ENCODE data around the gene FANCB. TPM values are rescaled to one million over a fixed set of nuclear protein-coding genes. Genes with fewer than 3 reads are reported as not detected.
A peak's percentile ranks its signal among the peaks of the same experiment; 100 is the strongest.

Gene FANCB
- total and polyA plus RNA-seq, 2 of the 4 experiments (the other 2 are of a cell fraction): 2.5 to 7.7 TPM

- Histone ChIP-seq H2BK20ac (ENCODE audit: low read depth, low read length) (peak overlapping the region; percentile 30), H2AFZ (replicated peaks; ENCODE audit: low read length, poor library complexity) (no peak overlapping the region), H3K14ac (replicated peaks; ENCODE audit: low read depth, low read length) (0 out of 2 replicates have a peak overlapping the region, but pooled peaks have one; percentile 3), H4K5ac (ENCODE audit: low read depth, low read length) (peak overlapping the region; percentile 83; the same call in 1 of the 2 replicates), H4K91ac (ENCODE audit: insufficient read depth, low read depth, low read length) (peak overlapping the region; percentile 35; the same call in 1 of the 2 replicates), H2AK5ac (ENCODE audit: low read depth, low read length) (no peak overlapping the region), H3K4ac (ENCODE audit: low read depth, low read length) (peak overlapping the region; percentile 0; the same call in 1 of the 2 replicates), H2AK9ac (replicated peaks; ENCODE audit: low read depth, low read length, poor library complexity) (no peak overlapping the region), H2BK5ac (ENCODE audit: low read depth, low read length, poor library complexity, severe bottlenecking) (peak overlapping the region; percentile 80), H3K4me3 (ENCODE audit: insufficient read depth, low read depth, low read length) (no peak overlapping the region), H3K4me2 (ENCODE audit: low read depth, low read length) (peak overlapping the region; percentile 63; the same call in 1 of the 2 replicates), H4K20me1 (ENCODE audit: insufficient read depth, low read length) (no peaks in the 10 kb centered on the region), H3K9me3 (ENCODE audit: control insufficient read depth, insufficient read depth, low read length) (no peaks in the 10 kb centered on the region), H3K27me3 (ENCODE audit: control insufficient read depth, insufficient read depth, low read length) (no peaks in the 10 kb centered on the region), H3K23ac (ENCODE audit: low read depth, low read length) (peak overlapping the region; percentile 3; the same call in 1 of the 2 replicates), H3K27ac (ENCODE audit: insufficient read depth, low read length) (peak overlapping the region; percentile 23), H2BK120ac (ENCODE audit: low read depth, low read length) (peak overlapping the region; percentile 36), H3K56ac (ENCODE audit: extremely low read depth, insufficient read depth, low read length) (no peak overlapping the region), H2BK15ac (ENCODE audit: low read depth, low read length) (no peak overlapping the region; the same call in 2 of the 3 replicates), H3K4me1 (ENCODE audit: control insufficient read depth, insufficient read depth, low read length) (peaks cover 3% of the 10 kb centered on the region), H4K8ac (ENCODE audit: low read depth in 2 of 2, low read length in 2 of 2) (peak overlapping the region; percentile 16 to 59; a peak in 2 of 4 replicates), H3K9ac (ENCODE audit: low read depth, low read length) (no peak overlapping the region), H3K9me1 (ENCODE audit: insufficient read depth, low read length) (no peaks in the 10 kb centered on the region), H3K36me3 (ENCODE audit: control insufficient read depth, insufficient read depth, low read length) (no peaks in the 10 kb centered on the region), H3K79me1 (ENCODE audit: low read depth in 1 of 2, low read length in 2 of 2) (no peaks in the 10 kb centered on the region), H3K18ac (ENCODE audit: low read depth, low read length) (peak overlapping the region; percentile 68; the same call in 1 of the 2 replicates)
- ChIA-PET CTCF (interaction anchor here (1.1 kb wide), 1 partner anchor 29 kb away, joined by 3 read pairs; no protein-coding TSS in a partner anchor), POLR2A (ENCODE audit: unreplicated experiment) (no interaction called here)
- in situ Hi-C loops (cut with MboI; ENCODE audit: low sequenced_read_pairs): no loop called here
- DNase-seq (peak; percentile 27), ATAC-seq (ENCODE audit: low read depth) (0 out of 2 replicates have a peak, but pooled peaks have one; percentile 14)
- TF ChIP-seq ELK1 (IDR thresholded peaks at IDR 0.05; ENCODE audit: borderline replicate concordance, low read depth, low read length) (no peak), CHD1 (IDR thresholded peaks at IDR 0.05; ENCODE audit: low read depth, low read length) (no peak), NFE2L2 (IDR thresholded peaks at IDR 0.05; ENCODE audit: low read depth, low read length) (no peak), MXI1 (IDR thresholded peaks at IDR 0.05; ENCODE audit: borderline replicate concordance, low read depth, low read length) (no peak), RCOR1 (IDR thresholded peaks at IDR 0.05; ENCODE audit: insufficient replicate concordance, low read length) (no peak), MAFK (IDR thresholded peaks at IDR 0.05; ENCODE audit: low read depth, low read length) (no peak), SMC3 (IDR thresholded peaks at IDR 0.05; ENCODE audit: low read depth, low read length) (no peak), POLR2A (IDR thresholded peaks at IDR 0.05; ENCODE audit: low read depth, low read length) (no peak)
- no TSS peak for BruUV-seq (replicated peaks)
- intact Hi-C loops (cut with micrococcal nuclease): no loop called here
- dilution Hi-C loops (cut with HindIII; ENCODE audit: low sequenced_read_pairs, unreplicated experiment): no loop called here
These were observed 40.3 kb downstream of the FANCB start for GRCh38 chrX:14832586-14832985.
